GM18907 (cell line): Measurements from ENCODE around the gene PISD.

Experiments used
- ATAC-seq: cut with Tn5 transposase; IDR thresholded peaks from one replicate; pipeline ENCODE4 v1.9.1; 2021; ENCODE audit warnings: mild to moderate bottlenecking, moderate library complexity; ENCODE audit not compliant: unreplicated experiment

PISD gene

GRCh38 chr22:31626427-31627150 lies 35.4 kb downstream of the PISD start:
- no peak for ATAC-seq

DNA sequence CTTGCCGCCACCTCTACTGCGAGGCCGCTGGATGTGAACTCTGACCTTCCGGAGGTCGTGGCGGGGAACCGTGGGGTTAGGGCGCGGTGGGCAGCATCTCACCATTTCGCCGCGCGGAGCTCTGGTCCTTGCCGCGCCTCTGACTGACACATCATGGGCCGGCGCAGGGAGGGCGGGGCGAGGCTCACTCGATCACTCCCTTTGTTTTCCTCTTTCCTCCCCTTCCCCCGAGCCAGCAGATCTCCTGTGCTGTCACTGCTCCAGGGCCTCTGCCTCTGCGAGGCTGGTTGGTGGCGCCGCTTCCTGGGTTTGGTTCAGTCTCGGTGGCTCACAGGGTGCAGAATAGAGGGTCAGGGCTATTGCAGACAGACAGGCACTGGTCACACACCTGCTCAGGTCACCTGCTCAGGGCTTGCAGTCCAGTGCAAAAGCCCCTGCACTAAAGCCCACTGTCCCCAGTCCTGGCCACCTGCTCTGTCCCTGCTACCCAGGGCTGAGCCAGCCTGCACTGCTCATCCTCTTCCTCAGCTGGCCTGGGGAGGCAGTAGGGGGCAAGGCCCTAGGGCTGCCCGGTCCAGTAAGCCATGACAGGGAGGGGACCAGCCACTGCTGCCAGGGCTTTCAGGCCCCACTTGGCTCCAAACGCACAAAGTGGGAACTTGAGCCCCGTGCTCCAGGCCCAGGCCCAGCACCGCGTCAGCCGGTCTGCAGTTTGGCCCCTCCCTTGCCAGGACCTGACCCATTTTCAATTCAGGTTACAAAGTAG lies 36.2 kb downstream of the PISD start:
- no peak for ATAC-seq

- no peak for ATAC-seq
Observed at GRCh38 chr22:31625257-31625640, 36.8 kb downstream of the PISD start.

GRCh38 chr22:31623592-31624304 lies 38.3 kb downstream of the PISD start:
- no peak for ATAC-seq

- no peak for ATAC-seq
Observed at GRCh38 chr22:31622980-31623379, 39.0 kb downstream of the PISD start.

GRCh38 chr22:31621507-31622124 lies 40.4 kb downstream of the PISD start:
- ATAC-seq = no peak

GRCh38 chr22:31620756-31621480 lies 41.1 kb downstream of the PISD start:
- ATAC-seq = no peak

DNA sequence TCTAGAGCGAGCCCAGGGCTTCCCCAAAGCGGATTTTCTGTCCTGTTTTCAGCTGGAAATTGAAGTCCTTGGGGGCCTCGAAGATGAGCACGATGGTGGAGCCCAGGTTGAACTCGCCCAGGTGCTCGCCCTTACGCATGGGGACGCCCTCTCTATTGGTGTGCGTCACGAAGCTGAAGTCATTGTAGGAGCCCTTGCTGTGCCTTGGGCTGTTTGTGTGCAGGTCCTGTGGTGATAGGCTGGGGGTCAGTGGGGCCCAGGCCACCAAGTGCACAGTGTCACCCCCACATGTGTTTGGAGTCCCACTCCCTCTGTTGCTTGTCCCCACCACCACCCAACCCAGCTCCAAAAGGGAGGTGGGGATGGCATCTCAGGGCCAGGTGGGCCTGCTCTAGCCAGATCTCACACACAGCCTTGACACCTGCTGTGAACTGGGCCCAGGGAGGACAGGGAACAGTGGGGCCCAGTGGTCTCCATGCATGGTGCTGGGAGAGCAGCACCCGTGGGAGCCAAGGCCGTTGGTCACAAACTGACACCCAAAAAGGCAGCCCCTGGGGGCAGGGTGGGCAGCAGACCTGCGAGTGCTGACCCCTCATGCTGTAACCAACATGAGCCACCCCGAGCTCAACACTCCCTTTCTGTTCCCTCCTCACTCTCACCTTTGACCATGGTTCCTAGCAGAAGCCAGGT lies 42.3 kb downstream of the PISD start:
- ATAC-seq = no peak

GRCh38 chr22:31618471-31619176 lies 43.4 kb downstream of the PISD start:
- ATAC-seq = no peak

DNA sequence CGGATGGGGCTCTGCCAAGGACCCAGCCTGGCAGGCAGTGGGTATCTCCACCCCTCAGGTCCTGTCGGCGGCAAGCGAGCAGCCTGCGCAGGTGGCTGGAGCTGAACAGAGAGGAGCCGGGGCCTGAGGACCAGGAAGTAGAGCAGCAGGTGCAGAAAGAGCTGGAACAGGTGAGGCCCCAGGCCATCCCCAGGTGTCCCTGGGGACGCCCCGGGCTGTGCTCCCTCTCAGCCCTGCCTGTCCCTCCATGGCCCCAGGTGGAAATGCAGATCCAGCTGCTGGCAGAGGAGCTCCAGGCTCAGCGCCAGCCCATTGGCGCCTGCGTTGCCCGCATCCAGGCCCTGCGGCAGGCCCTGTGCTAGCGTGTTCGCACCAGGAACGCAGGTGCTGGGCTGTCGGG lies 44.0 kb downstream of the PISD start:
- no peak for ATAC-seq

- peak; percentile 51 for ATAC-seq
Observed at GRCh38 chr22:31616315-31616980, 45.6 kb downstream of the PISD start.

- ATAC-seq = peak; percentile 6
Observed at GRCh38 chr22:31615940-31616314, 46.1 kb downstream of the PISD start.

DNA sequence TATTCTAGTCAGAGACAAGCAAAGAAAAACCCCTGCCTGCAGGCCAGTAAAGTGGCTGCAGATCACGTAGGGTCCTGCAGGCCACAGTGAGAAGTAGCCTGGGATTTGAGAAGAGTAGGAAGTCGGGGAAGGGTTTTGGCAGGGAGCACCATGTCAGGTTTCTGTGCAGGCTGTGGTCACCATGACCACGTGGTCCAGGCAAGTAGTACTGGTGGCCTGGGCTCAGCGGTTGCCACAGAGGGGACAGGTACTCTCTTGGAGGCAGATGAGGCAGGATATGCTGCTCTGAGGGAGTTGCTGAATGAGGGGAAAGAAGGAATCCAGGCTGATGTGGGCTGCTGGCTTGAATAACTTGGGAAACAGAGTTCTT lies 46.5 kb downstream of the PISD start:
- ATAC-seq = no peak

DNA sequence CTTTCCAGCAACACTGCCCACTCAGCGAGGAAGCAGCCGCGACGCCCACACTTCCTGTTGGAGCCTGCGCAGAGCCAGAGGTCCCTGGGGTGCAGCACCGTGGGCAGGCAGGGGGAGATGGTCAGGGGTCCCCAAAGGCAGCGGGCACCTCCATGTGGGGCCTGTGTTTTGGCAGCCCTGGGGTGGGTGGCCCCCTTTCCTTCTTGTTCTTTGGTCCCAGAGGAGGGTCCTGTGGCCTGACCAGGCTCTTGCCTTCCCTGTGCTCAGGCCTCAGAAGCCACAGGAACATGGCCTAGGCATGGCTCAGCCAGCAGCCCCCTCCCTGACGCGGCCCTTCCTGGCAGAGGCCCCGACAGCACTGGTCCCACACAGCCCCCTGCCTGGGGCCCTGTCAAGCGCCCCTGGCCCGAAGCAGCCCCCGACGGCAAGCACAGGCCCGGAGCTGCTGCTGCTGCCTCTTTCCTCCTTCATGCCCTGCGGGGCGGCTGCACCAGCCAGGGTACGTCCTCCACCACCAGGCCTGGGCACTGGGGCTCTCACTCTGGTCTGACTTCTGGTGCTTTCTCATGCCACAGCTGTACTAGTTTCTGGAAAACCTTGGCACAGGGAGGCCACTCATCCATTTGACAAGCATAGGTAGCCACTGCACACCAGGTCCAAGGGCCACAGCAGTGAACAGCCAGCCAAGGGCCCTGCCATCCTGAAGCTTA lies 47.1 kb downstream of the PISD start:
- ATAC-seq = no peak

DNA sequence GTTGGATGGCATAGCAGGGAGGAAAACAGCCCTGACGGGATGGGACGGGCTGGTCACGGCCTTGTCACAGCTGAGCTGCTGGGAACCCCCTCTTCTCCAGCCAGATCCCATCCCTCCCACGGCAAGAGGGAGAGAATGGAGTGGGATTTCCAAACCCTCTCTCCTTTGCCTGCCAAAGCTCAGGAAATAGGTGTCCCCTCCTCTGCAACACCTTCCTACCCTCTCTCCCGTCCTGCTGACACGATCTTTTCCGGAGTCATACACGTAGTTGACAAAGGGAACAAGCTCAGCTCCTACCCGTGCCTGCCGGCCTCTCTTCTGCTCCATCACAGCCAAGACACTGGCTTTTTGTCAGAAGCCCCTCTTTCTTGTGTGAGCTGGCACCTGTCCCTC lies 48.1 kb downstream of the PISD start:
- ATAC-seq = no peak

- ATAC-seq = no peak
Observed at GRCh38 chr22:31613286-31613903, 48.6 kb downstream of the PISD start.

DNA sequence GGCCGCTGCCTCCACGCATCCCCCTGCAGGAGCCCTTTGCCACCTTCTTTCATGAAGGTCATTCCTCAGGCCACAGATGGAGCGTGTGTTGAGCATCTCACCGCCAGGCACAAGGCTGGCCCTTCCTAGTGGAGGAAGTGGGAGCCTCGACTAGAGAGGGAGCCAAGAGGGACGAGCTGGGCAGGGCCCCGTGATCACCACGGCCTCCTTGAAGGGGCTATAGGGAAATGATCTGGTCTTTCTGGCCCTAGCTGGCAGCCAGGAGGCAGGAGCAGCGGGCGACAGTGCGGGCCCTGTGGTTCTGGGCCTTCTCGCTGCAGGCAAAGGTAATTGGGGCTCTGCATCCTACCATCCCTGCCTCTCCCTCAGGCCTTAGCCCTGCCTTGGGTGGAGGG lies 49.1 kb downstream of the PISD start:
- ATAC-seq = no peak
